ENCODE measurements around the gene FER. TPM values are rescaled to one million over a fixed set of nuclear protein-coding genes. Genes with fewer than 3 reads are reported as not detected.
"Not testable (repeated sequence)": the region's sequence is repeated elsewhere in the genome, so short reads cannot be mapped to it uniquely, and the experiment has no call there.

Gene FER
- total and polyA plus RNA-seq, 8 donors = 1.7 to 218 (median 24.0) TPM

DNA sequence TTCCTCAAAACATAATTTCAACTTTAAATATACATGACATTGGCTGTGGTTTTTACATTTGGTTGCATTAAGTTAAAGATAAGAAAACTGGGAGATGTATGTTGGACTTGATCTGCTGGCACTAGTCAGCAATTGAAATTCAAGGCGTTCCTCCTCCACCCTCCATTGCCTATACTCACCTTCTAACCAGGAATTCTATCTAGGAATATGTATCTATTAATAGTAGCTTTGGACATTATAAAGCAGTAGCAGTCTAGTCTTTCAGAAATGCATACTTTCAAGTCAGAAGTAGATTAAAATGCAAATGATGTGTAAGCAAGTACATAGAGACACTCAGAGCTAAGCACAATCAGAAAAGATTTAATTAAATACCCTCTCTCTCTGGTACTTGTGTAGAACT lies 24.9 kb downstream of the FER start:
- 35 to 45% (median 39%) methylated on average over 1 of the region's 1 CpG for WGBS, 5 donors
- TF ChIP-seq POLR2A (IDR thresholded peaks at IDR 0.05) (no peak), EP300 (IDR thresholded peaks at IDR 0.05) (no peak), POLR2AphosphoS5 (IDR thresholded peaks at IDR 0.05) (no peak)
- TF ChIP-seq, protein P1, sequence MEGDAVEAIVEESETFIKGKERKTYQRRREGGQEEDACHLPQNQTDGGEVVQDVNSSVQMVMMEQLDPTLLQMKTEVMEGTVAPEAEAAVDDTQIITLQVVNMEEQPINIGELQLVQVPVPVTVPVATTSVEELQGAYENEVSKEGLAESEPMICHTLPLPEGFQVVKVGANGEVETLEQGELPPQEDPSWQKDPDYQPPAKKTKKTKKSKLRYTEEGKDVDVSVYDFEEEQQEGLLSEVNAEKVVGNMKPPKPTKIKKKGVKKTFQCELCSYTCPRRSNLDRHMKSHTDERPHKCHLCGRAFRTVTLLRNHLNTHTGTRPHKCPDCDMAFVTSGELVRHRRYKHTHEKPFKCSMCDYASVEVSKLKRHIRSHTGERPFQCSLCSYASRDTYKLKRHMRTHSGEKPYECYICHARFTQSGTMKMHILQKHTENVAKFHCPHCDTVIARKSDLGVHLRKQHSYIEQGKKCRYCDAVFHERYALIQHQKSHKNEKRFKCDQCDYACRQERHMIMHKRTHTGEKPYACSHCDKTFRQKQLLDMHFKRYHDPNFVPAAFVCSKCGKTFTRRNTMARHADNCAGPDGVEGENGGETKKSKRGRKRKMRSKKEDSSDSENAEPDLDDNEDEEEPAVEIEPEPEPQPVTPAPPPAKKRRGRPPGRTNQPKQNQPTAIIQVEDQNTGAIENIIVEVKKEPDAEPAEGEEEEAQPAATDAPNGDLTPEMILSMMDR (IDR thresholded peaks at IDR 0.05) = no peak
- peaks cover 0 to 11% (median 4%) of the 10 kb centered on the region in 4 donors for H3K36me3 ChIP-seq
- H3K4me1 ChIP-seq = peaks cover 0 to 21% (median 5%) of the 10 kb centered on the region in 4 donors
- H3K9me3 ChIP-seq = no peaks in the 10 kb centered on the region
- H3K27me3 ChIP-seq = no peaks in the 10 kb centered on the region
- H3K4me3 ChIP-seq = no peak overlapping the region
- intact Hi-C loops (cut with DNase I; ENCODE audit: low total_unique reads) = no loop called here
- no peak overlapping the region for H3K27ac ChIP-seq
- no peak for DNase-seq

DNA sequence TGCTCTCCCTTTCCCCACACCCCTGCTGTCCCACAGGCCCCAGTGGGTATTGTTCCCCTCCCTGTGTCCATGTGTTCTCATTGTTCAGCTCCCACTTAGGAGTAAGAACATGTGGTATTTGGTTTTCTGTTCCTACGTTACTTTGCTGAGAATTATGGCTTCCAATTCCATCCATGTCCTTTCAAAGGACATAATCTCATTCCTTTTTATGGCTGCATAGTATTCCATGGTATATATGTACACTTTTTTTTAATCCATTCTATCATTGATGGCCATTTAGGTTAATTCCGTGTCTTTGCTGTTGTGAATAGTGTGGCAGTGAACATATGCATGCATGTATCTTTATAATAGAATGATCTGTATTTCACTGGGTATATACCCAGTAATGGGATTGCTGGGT lies 25.6 kb downstream of the FER start:
- peaks cover 0 to 11% (median 4%) of the 10 kb centered on the region in 4 donors for H3K36me3 ChIP-seq
- H3K27ac ChIP-seq = no peak overlapping the region
- no peaks in the 10 kb centered on the region for H3K9me3 ChIP-seq
- H3K4me1 ChIP-seq = peaks cover 0 to 21% (median 5%) of the 10 kb centered on the region in 4 donors
- no peak for DNase-seq
- TF ChIP-seq, protein P1 (IDR thresholded peaks at IDR 0.05) = no peak
- TF ChIP-seq EP300 (IDR thresholded peaks at IDR 0.05) = no peak
- no peak for TF ChIP-seq POLR2AphosphoS5 (IDR thresholded peaks at IDR 0.05)
- no peak for TF ChIP-seq POLR2A (IDR thresholded peaks at IDR 0.05)
- 95 to 98% (median 97%) methylated on average over 2 of the region's 2 CpGs for WGBS, 5 donors
- H3K4me3 ChIP-seq = no peak overlapping the region
- H3K27me3 ChIP-seq = no peaks in the 10 kb centered on the region
- intact Hi-C loops (cut with DNase I; ENCODE audit: low total_unique reads) = no loop called here

DNA sequence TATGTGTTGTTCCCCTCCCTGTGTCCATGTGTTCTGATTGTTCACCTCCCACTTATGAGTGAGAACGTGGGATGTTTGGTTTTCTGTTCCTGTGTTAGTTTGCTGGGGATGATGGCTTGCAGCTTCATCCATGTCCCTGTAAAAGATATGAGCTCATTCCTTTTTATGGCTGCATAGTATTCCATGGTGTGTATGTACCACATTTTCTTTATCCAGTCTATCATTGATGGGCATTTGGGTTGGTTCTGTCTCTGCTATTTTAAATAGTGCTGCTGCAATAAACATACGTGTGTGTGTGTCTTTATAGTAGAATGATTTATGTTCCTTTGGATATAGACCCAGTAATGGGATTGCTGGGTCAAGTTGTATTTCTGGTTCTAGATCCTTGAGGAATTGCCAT lies 26.4 kb downstream of the FER start:
- H3K36me3 ChIP-seq = peaks cover 0 to 11% (median 4%) of the 10 kb centered on the region in 4 donors
- intact Hi-C loops (cut with DNase I; ENCODE audit: low total_unique reads); H3K27me3 ChIP-seq; H3K27ac ChIP-seq; DNase-seq; H3K9me3 ChIP-seq; H3K4me3 ChIP-seq: not testable (repeated sequence)
- WGBS, 5 donors = 92 to 98% (median 96%) methylated on average over 2 of the region's 2 CpGs
- H3K4me1 ChIP-seq = peaks cover 0 to 20% (median 5%) of the 10 kb centered on the region in 4 donors

DNA sequence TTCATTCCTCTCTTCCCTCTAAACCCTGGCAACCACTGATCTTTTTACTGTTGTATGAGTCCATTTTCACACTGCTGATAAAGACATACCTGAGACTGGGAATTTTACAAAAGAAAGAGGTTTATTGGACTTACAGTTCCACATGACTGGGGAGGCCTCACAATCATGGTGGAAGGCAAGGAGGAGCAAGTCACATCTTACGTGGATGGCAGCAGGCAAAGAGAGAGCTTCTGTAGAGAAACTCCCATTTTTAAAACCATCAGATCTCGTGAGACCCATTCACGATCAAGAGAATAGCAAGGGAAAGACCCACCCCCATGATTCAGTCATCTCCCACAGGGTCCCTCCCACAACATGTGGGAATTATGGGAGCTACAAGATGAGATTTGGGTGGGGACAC lies 29.9 kb downstream of the FER start:
- H3K9me3 ChIP-seq; H3K27ac ChIP-seq; H3K27me3 ChIP-seq; H3K4me3 ChIP-seq; DNase-seq; intact Hi-C loops (cut with DNase I; ENCODE audit: low total_unique reads): not testable (repeated sequence)
- Histone ChIP-seq H3K4me1 (peaks cover 0 to 22% (median 2%) of the 10 kb centered on the region in 4 donors), H3K36me3 (peaks cover 0 to 11% (median 0%) of the 10 kb centered on the region in 4 donors)
- WGBS, 5 donors = 93 to 99% (median 96%) methylated on average over 3 of the region's 3 CpGs

DNA sequence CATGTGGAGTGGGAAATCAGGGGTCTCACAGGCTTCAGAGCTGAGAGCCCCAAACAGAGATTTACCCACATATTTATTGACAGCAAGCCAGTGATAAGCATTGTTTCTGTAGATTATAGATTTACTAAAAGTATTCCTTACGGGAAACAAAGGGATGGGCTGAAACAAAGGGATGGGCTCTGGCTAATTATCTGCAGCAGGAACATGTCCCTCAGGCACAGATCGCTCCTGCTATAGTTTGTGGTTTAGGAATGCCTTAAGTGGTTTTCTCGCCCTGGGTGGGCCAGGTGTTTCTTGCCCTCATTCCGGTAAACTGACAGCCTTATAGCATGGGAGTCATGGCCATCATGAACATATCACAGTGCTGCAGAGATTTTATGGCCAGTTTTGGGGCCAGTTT lies 36.9 kb downstream of the FER start:
- H3K27me3 ChIP-seq; H3K4me3 ChIP-seq; H3K27ac ChIP-seq; intact Hi-C loops (cut with DNase I; ENCODE audit: low total_unique reads); DNase-seq: not testable (repeated sequence)
- 95 to 98% (median 96%) methylated on average over 4 of the region's 4 CpGs for WGBS, 5 donors
- Histone ChIP-seq H3K9me3 (peaks cover 0 to 12% (median 4%) of the 10 kb centered on the region in 4 donors), H3K4me1 (peaks cover 0 to 54% (median 17%) of the 10 kb centered on the region in 4 donors), H3K36me3 (peaks cover 0 to 18% (median 15%) of the 10 kb centered on the region in 4 donors)

DNA sequence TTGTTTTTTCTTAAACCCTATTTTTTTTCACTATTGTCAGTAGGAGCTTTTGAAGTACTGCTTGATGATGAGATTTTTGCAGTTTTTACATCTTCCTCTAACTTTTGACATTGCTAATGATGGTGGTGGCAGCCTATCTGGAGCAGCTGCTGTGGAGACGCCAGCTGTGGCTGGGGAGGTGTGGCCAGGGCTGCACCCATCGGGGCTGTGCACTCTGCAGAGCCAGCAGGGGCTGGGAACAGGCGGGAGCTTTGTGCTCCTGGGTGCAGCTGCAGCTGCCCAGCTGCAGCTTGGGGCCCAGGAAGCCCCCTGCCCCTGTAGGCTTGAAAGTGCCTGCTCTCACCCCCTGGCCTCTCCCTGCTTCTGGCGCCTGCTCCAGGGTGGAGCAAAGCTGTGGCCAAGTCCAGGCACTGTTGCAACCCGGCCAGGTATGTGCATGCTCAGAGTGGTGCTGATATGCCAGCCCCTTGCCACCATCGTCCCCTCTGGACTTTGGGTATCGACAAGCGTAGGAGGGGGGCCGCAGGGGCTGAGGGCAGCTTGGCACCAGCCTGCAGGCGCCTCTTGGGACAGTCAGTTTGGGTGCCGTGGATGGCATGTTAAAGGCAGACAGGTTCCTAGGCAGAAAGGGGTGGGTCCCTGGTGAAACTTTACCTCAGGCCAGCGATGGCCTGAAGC lies 39.2 kb downstream of the FER start:
- intact Hi-C loops (cut with DNase I; ENCODE audit: low total_unique reads) = no loop called here
- no peak overlapping the region for H3K4me3 ChIP-seq
- H3K27ac ChIP-seq = no peak overlapping the region
- WGBS, 5 donors = 70 to 91% (median 89%) methylated on average over 3 to 12 of the region's 12 CpGs
- peaks cover 0 to 41% (median 17%) of the 10 kb centered on the region in 4 donors for H3K4me1 ChIP-seq
- DNase-seq = no peak
- TF ChIP-seq, protein P1 (IDR thresholded peaks at IDR 0.05) = no peak
- TF ChIP-seq POLR2AphosphoS5 (IDR thresholded peaks at IDR 0.05) (no peak), POLR2A (IDR thresholded peaks at IDR 0.05) (no peak), EP300 (IDR thresholded peaks at IDR 0.05) (no peak)
- peaks cover 0 to 12% (median 4%) of the 10 kb centered on the region in 4 donors for H3K9me3 ChIP-seq
- H3K27me3 ChIP-seq = no peaks in the 10 kb centered on the region
- H3K36me3 ChIP-seq = peaks cover 0 to 18% (median 15%) of the 10 kb centered on the region in 4 donors
